Lower lobe of right lung (tissue), 2 donors: Measurements from ENCODE around the gene RFTN1. TPM values are rescaled to one million over a fixed set of nuclear protein-coding genes. Genes with fewer than 3 reads are reported as not detected.

ENCODE experiments used
- ATAC-seq, 2 donors: fragments of 200-7000 bp; cut with Tn5 transposase; one replicate each; pipeline ENCODE4 v1.9.1; 2020 to 2022; ENCODE audit warnings: mild to moderate bottlenecking in 2 of 2, moderate library complexity in 2 of 2
- DNase-seq: peaks from one replicate; pipeline ENCODE4 v3.0.0-alpha.2; 2020
- H3K27ac ChIP-seq: fragments of 200-600 bp; one replicate; pipeline ENCODE4 v1.8.0; 2022
- H3K27me3 ChIP-seq: fragments of 200-600 bp; one replicate; pipeline ENCODE4 v1.8.0; 2022; ENCODE audit warnings: low read depth
- H3K36me3 ChIP-seq: fragments of 200-600 bp; one replicate; pipeline ENCODE4 v1.8.0; 2022; ENCODE audit warnings: mild to moderate bottlenecking
- H3K4me1 ChIP-seq: fragments of 200-600 bp; one replicate; pipeline ENCODE4 v1.8.0; 2022
- H3K4me3 ChIP-seq: fragments of 200-600 bp; one replicate; pipeline ENCODE4 v1.8.0; 2022; ENCODE audit warnings: mild to moderate bottlenecking
- H3K9me3 ChIP-seq: fragments of 200-600 bp; one replicate; pipeline ENCODE4 v1.8.0; 2022
- intact Hi-C: fragments of 100-400 bp; cut with DNase I; formaldehyde crosslinking; loops from one replicate; pipeline ENCODE4 v1.11.0; 2022
- total RNA-seq: library from RNA; stranded (reverse); fragmentation: NEBNext Ultra II Directional; extraction: Animal tissue kit (Norgen Biotek cat#: 25700); gene quantifications from one replicate; pipeline ENCODE4 v1.2.1, GENCODE V29; 2021
- TF ChIP-seq, protein P1 (sequence below): fragments of 200-600 bp; IDR thresholded peaks from one replicate; pipeline ENCODE4 v1.8.0; 2022; ENCODE audit warnings: antibody characterized with exemption, mild to moderate bottlenecking
- donor health status: DM: no; HTN: yes; CAD: no; lungs with severe emphysema.

The RFTN1 gene
- total RNA-seq, 1 donor from 2014 or later: 58.2 TPM

DNA sequence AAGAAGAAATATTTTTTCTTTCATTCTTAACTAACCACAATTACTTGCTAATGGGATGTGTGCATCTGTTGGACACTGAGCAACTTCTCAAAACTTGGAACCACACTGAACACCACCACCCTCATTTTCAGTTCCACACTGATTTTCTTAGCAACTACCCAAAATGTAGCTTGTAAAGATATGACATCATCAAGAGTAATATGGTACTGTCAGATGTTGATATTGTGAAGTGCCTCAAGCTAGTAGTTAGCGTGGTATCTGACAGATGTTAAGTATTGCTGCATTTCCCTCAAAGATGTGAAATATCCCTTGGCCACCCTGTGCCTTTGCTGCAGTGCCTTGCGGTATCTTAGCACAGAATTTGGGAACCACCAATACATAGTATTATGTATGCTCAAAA lies 9.3 kb downstream of the RFTN1 start:
- TF ChIP-seq, protein P1, sequence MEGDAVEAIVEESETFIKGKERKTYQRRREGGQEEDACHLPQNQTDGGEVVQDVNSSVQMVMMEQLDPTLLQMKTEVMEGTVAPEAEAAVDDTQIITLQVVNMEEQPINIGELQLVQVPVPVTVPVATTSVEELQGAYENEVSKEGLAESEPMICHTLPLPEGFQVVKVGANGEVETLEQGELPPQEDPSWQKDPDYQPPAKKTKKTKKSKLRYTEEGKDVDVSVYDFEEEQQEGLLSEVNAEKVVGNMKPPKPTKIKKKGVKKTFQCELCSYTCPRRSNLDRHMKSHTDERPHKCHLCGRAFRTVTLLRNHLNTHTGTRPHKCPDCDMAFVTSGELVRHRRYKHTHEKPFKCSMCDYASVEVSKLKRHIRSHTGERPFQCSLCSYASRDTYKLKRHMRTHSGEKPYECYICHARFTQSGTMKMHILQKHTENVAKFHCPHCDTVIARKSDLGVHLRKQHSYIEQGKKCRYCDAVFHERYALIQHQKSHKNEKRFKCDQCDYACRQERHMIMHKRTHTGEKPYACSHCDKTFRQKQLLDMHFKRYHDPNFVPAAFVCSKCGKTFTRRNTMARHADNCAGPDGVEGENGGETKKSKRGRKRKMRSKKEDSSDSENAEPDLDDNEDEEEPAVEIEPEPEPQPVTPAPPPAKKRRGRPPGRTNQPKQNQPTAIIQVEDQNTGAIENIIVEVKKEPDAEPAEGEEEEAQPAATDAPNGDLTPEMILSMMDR: no peak
- Histone ChIP-seq H3K27me3 (no peaks in the 10 kb centered on the region), H3K9me3 (no peaks in the 10 kb centered on the region), H3K36me3 (peaks cover 8% of the 10 kb centered on the region), H3K27ac (no peak overlapping the region), H3K4me1 (peaks cover 34% of the 10 kb centered on the region), H3K4me3 (no peak overlapping the region)
- intact Hi-C loops: no loop called here
- DNase-seq (no peak), ATAC-seq (peak in 1 of 2 donors; percentile 44)

DNA sequence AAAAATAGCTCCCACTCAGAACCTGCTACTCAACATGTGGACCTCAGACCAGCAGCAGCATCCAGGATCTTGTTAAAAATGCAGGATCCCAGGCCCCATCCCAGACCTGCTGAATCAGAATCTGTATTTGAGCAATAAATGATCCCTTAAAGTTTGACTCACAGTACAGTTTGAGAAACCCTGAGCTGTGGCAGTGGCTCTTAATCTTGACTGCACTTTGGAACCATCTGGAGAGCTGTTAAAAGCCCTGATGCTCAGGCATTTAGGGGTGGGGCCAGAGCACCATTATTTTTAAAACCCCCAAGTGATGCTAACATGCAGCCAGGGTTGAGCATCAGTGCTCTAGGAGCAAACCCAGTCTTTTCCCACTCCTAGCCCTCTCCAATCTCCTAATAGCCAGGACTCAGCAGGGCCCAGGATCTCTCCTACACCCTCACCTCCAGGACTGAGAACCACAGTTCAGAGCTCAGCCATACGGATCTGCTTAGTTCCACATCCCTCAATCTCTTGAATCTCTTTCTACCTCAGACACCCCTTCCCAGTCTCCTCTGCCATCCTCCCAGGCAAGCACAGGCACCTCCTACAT lies 10.2 kb downstream of the RFTN1 start:
- peaks cover 34% of the 10 kb centered on the region for H3K4me1 ChIP-seq
- DNase-seq (no peak), ATAC-seq (peak in 1 of 2 donors; percentile 7)
- no peak overlapping the region for H3K4me3 ChIP-seq
- TF ChIP-seq, protein P1: no peak
- H3K36me3 ChIP-seq: peaks cover 8% of the 10 kb centered on the region
- H3K9me3 ChIP-seq: no peaks in the 10 kb centered on the region
- H3K27ac ChIP-seq: no peak overlapping the region
- no peaks in the 10 kb centered on the region for H3K27me3 ChIP-seq
- intact Hi-C loops: no loop called here

DNA sequence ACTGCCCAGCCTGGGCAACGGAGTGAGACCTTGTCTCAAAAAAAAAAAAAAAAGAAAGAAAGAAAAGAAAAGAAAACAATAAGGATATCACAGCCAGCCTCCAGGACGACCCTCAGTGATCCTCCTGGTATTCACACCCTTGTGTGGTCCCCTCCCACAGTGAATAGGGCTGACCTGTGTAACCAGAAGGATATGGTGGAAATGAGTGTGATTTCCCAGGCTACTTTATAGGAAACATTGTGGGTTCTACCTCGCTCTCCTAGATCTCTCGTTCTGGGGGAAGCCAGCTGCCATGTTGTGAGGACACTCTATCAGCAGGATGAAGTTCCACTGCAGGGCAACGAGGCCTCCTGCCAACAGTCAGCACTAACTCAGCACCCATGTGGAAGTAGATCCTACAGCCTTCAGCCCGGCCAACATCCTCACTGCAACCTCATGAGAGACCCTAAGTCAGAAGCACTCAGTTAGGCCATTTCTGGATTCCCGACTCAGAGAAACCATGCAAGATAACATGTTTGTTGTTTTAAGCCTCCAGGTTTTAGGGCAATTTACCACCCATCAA lies 11.1 kb downstream of the RFTN1 start:
- no peak for ATAC-seq

DNA sequence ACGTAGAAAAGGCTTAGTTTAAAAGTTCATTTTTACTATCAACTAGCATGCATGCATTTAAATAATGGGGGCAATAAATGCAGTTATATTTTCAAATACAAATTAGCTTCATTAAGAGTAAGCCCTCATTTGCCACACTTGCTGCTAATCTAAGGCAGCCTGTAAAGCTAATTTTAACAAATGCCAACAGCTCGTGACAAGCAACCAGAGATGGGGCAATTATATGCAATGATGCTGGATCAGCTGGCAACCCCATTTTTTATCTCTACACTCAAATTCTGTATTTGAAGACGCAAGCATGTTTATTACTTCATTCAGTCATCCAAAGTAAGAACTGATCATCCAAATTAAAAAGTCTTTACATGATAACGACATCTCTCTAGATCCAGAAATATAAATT lies 12.1 kb downstream of the RFTN1 start:
- Histone ChIP-seq H3K27ac (no peak overlapping the region), H3K27me3 (no peaks in the 10 kb centered on the region), H3K4me1 (peaks cover 31% of the 10 kb centered on the region), H3K9me3 (no peaks in the 10 kb centered on the region), H3K4me3 (no peak overlapping the region), H3K36me3 (peaks cover 8% of the 10 kb centered on the region)
- TF ChIP-seq, protein P1: no peak
- ATAC-seq (no peak), DNase-seq (no peak)
- intact Hi-C loops: no loop called here

More for the DNA sequence above, 11.1 kb downstream of the RFTN1 start:
- no peaks in the 10 kb centered on the region for H3K9me3 ChIP-seq
- no peak for DNase-seq
- peaks cover 8% of the 10 kb centered on the region for H3K36me3 ChIP-seq
- intact Hi-C loops: no loop called here
- peaks cover 31% of the 10 kb centered on the region for H3K4me1 ChIP-seq
- no peak overlapping the region for H3K27ac ChIP-seq
- H3K27me3 ChIP-seq: no peaks in the 10 kb centered on the region
- TF ChIP-seq, protein P1: no peak
- H3K4me3 ChIP-seq: no peak overlapping the region

DNA sequence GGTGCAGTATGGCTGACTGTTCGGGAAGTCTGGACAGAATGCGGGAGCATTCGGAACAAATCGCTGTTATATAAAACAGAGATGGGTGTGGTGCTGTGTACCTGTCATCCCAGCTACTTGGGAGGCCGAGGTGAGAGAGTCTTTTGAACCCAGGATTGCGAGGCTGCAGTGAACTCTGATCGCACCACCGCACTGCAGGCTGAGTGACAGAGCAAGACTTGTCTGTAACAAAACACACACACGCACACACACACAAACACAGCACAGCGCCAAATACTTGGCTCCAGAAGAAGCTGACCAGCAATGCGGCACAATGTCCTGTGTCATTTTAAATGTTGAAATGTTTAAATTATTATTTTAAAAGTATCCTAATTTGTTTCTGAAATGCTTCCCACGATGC lies 12.6 kb downstream of the RFTN1 start:
- H3K27ac ChIP-seq: no peak overlapping the region
- ATAC-seq (no peak), DNase-seq (no peak)
- H3K4me3 ChIP-seq: no peak overlapping the region
- H3K4me1 ChIP-seq: peaks cover 34% of the 10 kb centered on the region
- intact Hi-C loops: no loop called here
- H3K27me3 ChIP-seq: no peaks in the 10 kb centered on the region
- peaks cover 8% of the 10 kb centered on the region for H3K36me3 ChIP-seq
- no peaks in the 10 kb centered on the region for H3K9me3 ChIP-seq
- TF ChIP-seq, protein P1: no peak
